ENCODE data around the gene HLCS.

DNA sequence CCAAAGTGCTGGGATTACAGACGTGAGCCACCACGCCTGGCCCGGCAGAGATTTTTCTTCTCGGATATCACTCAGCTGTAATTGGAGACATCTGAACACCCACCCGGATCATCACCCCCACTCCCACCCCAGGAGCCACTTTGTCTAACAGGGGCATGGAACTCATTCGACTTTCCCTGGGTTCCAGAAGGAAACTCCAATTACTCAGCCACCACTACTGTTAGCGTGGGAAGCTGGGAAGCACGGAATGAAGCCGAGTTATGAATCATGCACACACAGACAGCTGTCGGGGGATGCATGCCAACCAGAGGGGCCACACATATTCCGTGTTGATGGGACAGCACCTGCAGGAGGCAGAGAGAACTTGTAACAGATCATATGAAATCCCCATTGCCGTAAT, 85.2 kb downstream of the HLCS start:
- TF ChIP-seq, protein P1, sequence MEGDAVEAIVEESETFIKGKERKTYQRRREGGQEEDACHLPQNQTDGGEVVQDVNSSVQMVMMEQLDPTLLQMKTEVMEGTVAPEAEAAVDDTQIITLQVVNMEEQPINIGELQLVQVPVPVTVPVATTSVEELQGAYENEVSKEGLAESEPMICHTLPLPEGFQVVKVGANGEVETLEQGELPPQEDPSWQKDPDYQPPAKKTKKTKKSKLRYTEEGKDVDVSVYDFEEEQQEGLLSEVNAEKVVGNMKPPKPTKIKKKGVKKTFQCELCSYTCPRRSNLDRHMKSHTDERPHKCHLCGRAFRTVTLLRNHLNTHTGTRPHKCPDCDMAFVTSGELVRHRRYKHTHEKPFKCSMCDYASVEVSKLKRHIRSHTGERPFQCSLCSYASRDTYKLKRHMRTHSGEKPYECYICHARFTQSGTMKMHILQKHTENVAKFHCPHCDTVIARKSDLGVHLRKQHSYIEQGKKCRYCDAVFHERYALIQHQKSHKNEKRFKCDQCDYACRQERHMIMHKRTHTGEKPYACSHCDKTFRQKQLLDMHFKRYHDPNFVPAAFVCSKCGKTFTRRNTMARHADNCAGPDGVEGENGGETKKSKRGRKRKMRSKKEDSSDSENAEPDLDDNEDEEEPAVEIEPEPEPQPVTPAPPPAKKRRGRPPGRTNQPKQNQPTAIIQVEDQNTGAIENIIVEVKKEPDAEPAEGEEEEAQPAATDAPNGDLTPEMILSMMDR (IDR thresholded peaks at IDR 0.05; ENCODE audit: insufficient read depth, low read length, poor library complexity, severe bottlenecking): no peak
- TF ChIP-seq EZH2phosphoT487 (conservative IDR thresholded peaks at IDR 0.05; ENCODE audit: low read length): no peak

Measured in SU-DHL-6 (cell line).